HepG2 (cell line): Measurements from ENCODE around the gene ZMYND8. TPM values are rescaled to one million over a fixed set of nuclear protein-coding genes. Genes with fewer than 3 reads are reported as not detected.

Experiments used
- ATAC-seq: fragments of 200-7000 bp; cut with Tn5 transposase; 3 replicates; pipeline ENCODE4 v1.9.1; 2020; ENCODE audit warnings: mild to moderate bottlenecking, moderate library complexity
- BruUV-seq: library from RNA; stranded (reverse); fragments of 400-500 nt; replicated peaks from 2 replicates; lab custom pipeline; 2021; lab: Mats Ljungman, UMichigan
- CTCF ChIA-PET: fragments of 300-600 bp; formaldehyde crosslinking; extraction: SDS; loops from one replicate; lab custom pipeline; 2021; ENCODE audit warnings: low total read pairs, inconsistent platforms, low intra/inter-chr PET ratio; lab: Yijun Ruan, JAX
- POLR2A ChIA-PET: fragments of 350-600 bp; sonication (Branson Sonifier 250); formaldehyde crosslinking; loops from one replicate; lab custom pipeline; 2020; ENCODE audit warnings: antibody characterized with exemption, inconsistent platforms; lab: Yijun Ruan, JAX
- DNase-seq: peaks from one replicate; pipeline ENCODE4 v3.0.0-alpha.2; 2015; ENCODE audit warnings: low spot score
- FAIRE-seq: peaks from 3 replicates; lab custom pipeline; 2011; peaks lifted over from hg19 to GRCh38; lab: Jason Lieb, UNC
- H2AFZ ChIP-seq: one replicate; pipeline ENCODE4 v1.6.1; 2011; ENCODE audit warnings: low read length, inconsistent platforms
- H3K27ac ChIP-seq: fragments of 300-600 bp; 3 replicates; pipeline ENCODE4 v1.8.0; 2011; ENCODE audit warnings: mixed run types, mild to moderate bottlenecking, mixed read lengths, low read length, inconsistent platforms; ENCODE audit not compliant: insufficient read depth; ENCODE audit errors: extremely low read length
- H3K27me3 ChIP-seq, 2 experiments: fragments of 200-600 bp in 1 of 2; 2 replicates in 1 of 2; 3 replicates in 1 of 2; pipeline versions ENCODE4 v1.6.0 to v1.8.0; 2011; ENCODE audit warnings: low read length in 2 of 2, mild to moderate bottlenecking in 2 of 2, moderate library complexity in 2 of 2, inconsistent platforms in 1 of 2; ENCODE audit not compliant: insufficient read depth in 2 of 2, control insufficient read depth in 1 of 2
- H3K36me3 ChIP-seq, 2 experiments: fragments of 200-600 bp in 1 of 2; replicated peaks in 1 of 2; 2 replicates in 1 of 2; 3 replicates in 1 of 2; pipeline versions ENCODE4 v1.5.1 to v1.8.0; 2011; ENCODE audit warnings: low read length in 2 of 2, inconsistent platforms in 1 of 2; ENCODE audit not compliant: insufficient read depth in 2 of 2, control insufficient read depth in 1 of 2
- H3K4me1 ChIP-seq: 2 replicates; pipeline ENCODE4 v1.5.1; 2012; ENCODE audit warnings: low read length, inconsistent platforms; ENCODE audit not compliant: insufficient read depth
- H3K4me2 ChIP-seq: 2 replicates; pipeline ENCODE4 v1.6.0; 2011; ENCODE audit warnings: low read depth, low read length, inconsistent platforms
- H3K4me3 ChIP-seq, 3 experiments: fragments of 200-600 bp in 1 of 3; sonication (generic), shearing (Covaris generic) in 1 of 3; replicated peaks in 1 of 3; 2 replicates each; pipeline ENCODE4 v1.5.1; 2011 to 2016; ENCODE audit warnings: low read length in 3 of 3, inconsistent platforms in 2 of 3, low read depth in 2 of 3, mild to moderate bottlenecking in 2 of 3, control low read depth in 1 of 3, mixed read lengths in 1 of 3; ENCODE audit not compliant: insufficient read depth in 1 of 3
- H3K79me2 ChIP-seq: one replicate; pipeline ENCODE4 v1.6.1; 2011; ENCODE audit warnings: low read length, inconsistent platforms; ENCODE audit not compliant: insufficient read depth
- H3K9ac ChIP-seq: 2 replicates; pipeline ENCODE4 v1.6.0; 2011; ENCODE audit warnings: mild to moderate bottlenecking, low read depth, low read length, inconsistent platforms; ENCODE audit not compliant: insufficient read depth
- H3K9me3 ChIP-seq: 2 replicates; pipeline ENCODE4 v1.5.1; 2012; ENCODE audit warnings: mild to moderate bottlenecking, low read length
- H4K20me1 ChIP-seq: 2 replicates; pipeline ENCODE4 v1.6.0; 2011; ENCODE audit warnings: inconsistent platforms, mild to moderate bottlenecking, low read length, moderate library complexity; ENCODE audit not compliant: insufficient read depth
- FOXJ3 ChIP-seq: sonication (generic); formaldehyde crosslinking; IDR thresholded peaks from 2 replicates; pipeline ENCODE4 v1.4.0; 2020; ENCODE audit warnings: missing genetic modification reagents, mild to moderate bottlenecking, borderline replicate concordance
- HNF4G ChIP-seq, 2 experiments: sonication (generic) in 1 of 2; formaldehyde crosslinking in 1 of 2; IDR thresholded peaks; 2 replicates each; pipeline versions ENCODE4 v1.4.0 to v1.6.1; 2011 to 2020; ENCODE audit warnings: borderline replicate concordance in 2 of 2, low read depth in 2 of 2, mild to moderate bottlenecking in 2 of 2, low read length in 1 of 2, missing genetic modification reagents in 1 of 2, moderate library complexity in 1 of 2
- ZFP36 ChIP-seq: fragments of 150-350 bp; IDR thresholded peaks from 2 replicates; pipeline ENCODE4 v1.6.1; 2018; ENCODE audit warnings: borderline replicate concordance, low read length, low read depth; ENCODE audit not compliant: partially characterized antibody
- ZKSCAN1 ChIP-seq: fragments of 150-350 bp; IDR thresholded peaks from 2 replicates; pipeline ENCODE4 v1.6.1; 2014; ENCODE audit warnings: low read length
- ZNF644 ChIP-seq: IDR thresholded peaks from 2 replicates; pipeline ENCODE4 v1.6.1; 2016; ENCODE audit warnings: low read depth
- WGBS: methylation state at CpG from one replicate; pipeline ENCODE4 v1.1.6; 2017; ENCODE audit warnings: low lambda C conversion rate; 5-methylcytosine and 5-hydroxymethylcytosine counted together
- in situ Hi-C: cut with HindIII; loops from 2 replicates; pipeline ENCODE4 v1.10.0; 2017; ENCODE audit warnings: low pct_unique_long_range_greater_than_20kb; ENCODE audit not compliant: extremely low pct_ligation_motif_present
- intact Hi-C: fragments of 100-400 bp; cut with micrococcal nuclease; formaldehyde crosslinking; loops from one replicate; pipeline ENCODE4 v1.10.0; 2022; ENCODE audit not compliant: unreplicated experiment
- polyA plus RNA-seq, 8 experiments: library from polyadenylated mRNA; depleted of rRNA in 3 of 8; stranded (reverse) in 7 of 8; unstranded in 1 of 8; fragments of >200 nt; fragmentation: Illumina TruSeq in 4 of 8; extraction: Trizol in 4 of 8; gene quantifications; 2 replicates each; pipeline versions ENCODE4 v1.2.1 to v1.2.3, GENCODE V29; 2011 to 2016; ENCODE audit warnings: low read depth in 4 of 8, missing spikeins in 1 of 8, mixed read lengths in 1 of 8; ENCODE audit not compliant: insufficient read depth in 1 of 8
- total RNA-seq, 5 experiments: library from RNA; depleted of rRNA; stranded (reverse); fragments of >200 nt; fragmentation: Illumina TruSeq; extraction: Trizol; gene quantifications; 2 replicates each; pipeline ENCODE4 v1.2.3, GENCODE V29; 2016; ENCODE audit warnings: low read depth in 1 of 5
- TF ChIP-seq, protein P1 (sequence below), 2 experiments: sonication (generic) in 1 of 2; formaldehyde crosslinking in 1 of 2; IDR thresholded peaks; 2 replicates each; pipeline versions ENCODE4 v1.4.0 to v1.6.1; 2016 to 2020; ENCODE audit warnings: borderline replicate concordance in 1 of 2, low read depth in 1 of 2, mild to moderate bottlenecking in 1 of 2, missing genetic modification reagents in 1 of 2
- TF ChIP-seq, protein P2 (sequence below): sonication (generic); formaldehyde crosslinking; IDR thresholded peaks from 2 replicates; pipeline ENCODE4 v1.4.0; 2020; ENCODE audit warnings: missing genetic modification reagents

The ZMYND8 gene
- total and polyA plus RNA-seq, 2 of the 13 experiments (the other 11 are each of a cell fraction or from before 2014, with no cell fraction given) = 53.9 to 84.7 TPM

DNA sequence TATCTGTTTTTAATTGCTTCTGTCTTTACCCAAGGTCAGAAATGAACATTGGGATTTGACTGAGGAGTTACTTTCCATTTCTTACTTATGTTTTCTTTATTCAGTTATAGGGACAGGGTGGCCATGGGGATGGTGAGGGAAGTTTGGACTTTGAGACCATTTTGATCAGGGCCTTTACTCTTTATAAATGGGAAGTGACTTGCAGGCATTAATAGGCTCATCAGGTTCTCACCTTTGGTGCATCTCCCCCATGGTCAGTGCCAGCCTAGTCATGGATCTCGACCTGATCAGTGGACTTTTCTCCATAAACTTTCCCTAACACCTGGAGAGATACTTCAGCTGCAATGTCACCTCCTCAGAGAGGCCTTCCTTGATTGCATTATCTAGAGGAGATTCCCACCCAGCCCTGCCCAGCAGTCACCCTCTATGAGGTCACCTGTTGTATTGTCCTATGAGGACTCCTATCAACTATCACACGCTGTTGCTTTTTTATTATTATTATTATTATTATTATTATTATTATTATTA, 16.8 kb upstream of the ZMYND8 start:
- Histone ChIP-seq H2AFZ (peak overlapping the region; percentile 74), H3K79me2 (no peaks in the 10 kb centered on the region), H3K9ac (no peak overlapping the region), H3K4me3 (no peak overlapping the region; a peak in 1 of 6 replicates), H3K27me3 (no peaks in the 10 kb centered on the region), H3K4me2 (peak overlapping the region; percentile 43), H3K27ac (no peak overlapping the region), H3K4me1 (peaks cover 51% of the 10 kb centered on the region), H4K20me1 (no peaks in the 10 kb centered on the region), H3K36me3 (no peaks in the 10 kb centered on the region), H3K9me3 (no peaks in the 10 kb centered on the region)
- intact Hi-C loops (no loop called here), in situ Hi-C loops (no loop called here)
- ChIA-PET POLR2A (interaction anchor here (0.7 to 6.4 kb wide), 3 partner anchors 10 to 186 kb away, joined by 3 to 264 read pairs (median 4); partner anchors contain the start of gene ZMYND8), CTCF (no interaction called here)
- FAIRE-seq (no peak), ATAC-seq (no peak), DNase-seq (no peak)
- 38% methylated on average over 2 of the region's 2 CpGs for WGBS
- no TSS peak for BruUV-seq
- TF ChIP-seq ZFP36 (peak; percentile 81), FOXJ3 (CRISPR knock-in tag) (no peak), HNF4G (IDR thresholded peaks at IDR 0.05; ENCODE audit: borderline replicate concordance, low read depth, low read length) (0 out of 2 replicates have a peak, but pooled peaks have one; percentile 2), HNF4G (CRISPR knock-in tag; IDR thresholded peaks at IDR 0.05; ENCODE audit: borderline replicate concordance, low read depth) (no peak), ZKSCAN1 (no peak), ZNF644 (CRISPR knock-in tag) (no peak)
- TF ChIP-seq, protein P1, sequence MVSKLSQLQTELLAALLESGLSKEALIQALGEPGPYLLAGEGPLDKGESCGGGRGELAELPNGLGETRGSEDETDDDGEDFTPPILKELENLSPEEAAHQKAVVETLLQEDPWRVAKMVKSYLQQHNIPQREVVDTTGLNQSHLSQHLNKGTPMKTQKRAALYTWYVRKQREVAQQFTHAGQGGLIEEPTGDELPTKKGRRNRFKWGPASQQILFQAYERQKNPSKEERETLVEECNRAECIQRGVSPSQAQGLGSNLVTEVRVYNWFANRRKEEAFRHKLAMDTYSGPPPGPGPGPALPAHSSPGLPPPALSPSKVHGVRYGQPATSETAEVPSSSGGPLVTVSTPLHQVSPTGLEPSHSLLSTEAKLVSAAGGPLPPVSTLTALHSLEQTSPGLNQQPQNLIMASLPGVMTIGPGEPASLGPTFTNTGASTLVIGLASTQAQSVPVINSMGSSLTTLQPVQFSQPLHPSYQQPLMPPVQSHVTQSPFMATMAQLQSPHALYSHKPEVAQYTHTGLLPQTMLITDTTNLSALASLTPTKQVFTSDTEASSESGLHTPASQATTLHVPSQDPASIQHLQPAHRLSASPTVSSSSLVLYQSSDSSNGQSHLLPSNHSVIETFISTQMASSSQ (IDR thresholded peaks at IDR 0.05; ENCODE audit: low read depth) = no peak
- TF ChIP-seq, protein P1 (CRISPR knock-in tag; IDR thresholded peaks at IDR 0.05; ENCODE audit: borderline replicate concordance) = no peak
- TF ChIP-seq, protein P2, sequence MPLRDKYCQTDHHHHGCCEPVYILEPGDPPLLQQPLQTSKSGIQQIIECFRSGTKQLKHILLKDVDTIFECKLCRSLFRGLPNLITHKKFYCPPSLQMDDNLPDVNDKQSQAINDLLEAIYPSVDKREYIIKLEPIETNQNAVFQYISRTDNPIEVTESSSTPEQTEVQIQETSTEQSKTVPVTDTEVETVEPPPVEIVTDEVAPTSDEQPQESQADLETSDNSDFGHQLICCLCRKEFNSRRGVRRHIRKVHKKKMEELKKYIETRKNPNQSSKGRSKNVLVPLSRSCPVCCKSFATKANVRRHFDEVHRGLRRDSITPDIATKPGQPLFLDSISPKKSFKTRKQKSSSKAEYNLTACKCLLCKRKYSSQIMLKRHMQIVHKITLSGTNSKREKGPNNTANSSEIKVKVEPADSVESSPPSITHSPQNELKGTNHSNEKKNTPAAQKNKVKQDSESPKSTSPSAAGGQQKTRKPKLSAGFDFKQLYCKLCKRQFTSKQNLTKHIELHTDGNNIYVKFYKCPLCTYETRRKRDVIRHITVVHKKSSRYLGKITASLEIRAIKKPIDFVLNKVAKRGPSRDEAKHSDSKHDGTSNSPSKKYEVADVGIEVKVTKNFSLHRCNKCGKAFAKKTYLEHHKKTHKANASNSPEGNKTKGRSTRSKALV = no peak
